IPS-15b (cell line): Measurements from ENCODE around the gene DGKD.

Source experiments
- H3K27me3 ChIP-seq: one replicate; pipeline ENCODE4 v1.6.1; 2013; ENCODE audit warnings: low read length; ENCODE audit not compliant: control insufficient read depth, insufficient read depth
- H3K36me3 ChIP-seq: one replicate; pipeline ENCODE4 v1.6.1; 2013; ENCODE audit warnings: low read length; ENCODE audit not compliant: control insufficient read depth, insufficient read depth
- H3K4me1 ChIP-seq: one replicate; pipeline ENCODE4 v1.6.1; 2013; ENCODE audit warnings: mild to moderate bottlenecking, low read length; ENCODE audit not compliant: control insufficient read depth, insufficient read depth
- H3K4me3 ChIP-seq: one replicate; pipeline ENCODE4 v1.5.1; 2013; ENCODE audit warnings: low read depth, low read length
- H3K9ac ChIP-seq: one replicate; pipeline ENCODE4 v1.6.1; 2013; ENCODE audit warnings: low read depth, mild to moderate bottlenecking, low read length
- H3K9me3 ChIP-seq: one replicate; pipeline ENCODE4 v1.6.1; 2013; ENCODE audit warnings: mild to moderate bottlenecking, low read length; ENCODE audit not compliant: control insufficient read depth, insufficient read depth

DGKD gene

DNA sequence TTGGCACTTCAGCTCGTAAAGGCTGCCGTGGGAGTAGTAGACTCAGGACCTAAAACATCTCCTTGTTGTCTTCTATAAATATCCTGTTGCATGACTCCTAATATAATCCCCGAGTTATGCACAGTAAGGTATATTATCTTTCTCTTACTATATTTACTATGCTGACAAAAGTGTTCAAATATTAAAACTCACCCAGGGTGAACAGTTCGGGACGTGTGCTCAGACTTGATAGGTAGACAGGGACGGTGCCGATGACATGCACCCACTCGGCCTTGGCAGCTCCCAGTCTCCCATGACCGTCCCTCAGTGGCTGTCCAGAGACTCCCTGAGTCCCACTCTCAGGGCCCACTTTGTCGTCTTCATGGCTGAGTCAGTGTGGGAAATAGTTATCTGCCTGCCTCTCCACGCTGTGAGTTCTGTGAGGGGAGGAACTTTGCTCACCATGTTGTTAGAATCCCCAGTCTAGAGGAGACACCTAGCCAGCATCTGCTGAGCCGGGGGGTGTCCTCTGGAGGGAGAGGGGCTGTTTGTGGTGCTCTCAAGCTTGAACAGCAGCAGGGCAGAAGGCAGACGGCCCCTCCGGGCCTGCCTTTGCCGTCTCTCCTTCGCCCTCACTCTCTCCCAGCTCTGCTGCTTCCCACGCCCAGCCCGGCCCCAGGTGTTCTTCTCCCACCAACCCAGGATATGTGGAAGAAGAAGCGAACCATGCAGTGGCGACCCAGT is 75.0 kb downstream of the DGKD start:
- Histone ChIP-seq H3K36me3 (no peaks in the 10 kb centered on the region), H3K27me3 (no peaks in the 10 kb centered on the region), H3K4me3 (no peak overlapping the region), H3K9ac (no peak overlapping the region), H3K9me3 (no peaks in the 10 kb centered on the region), H3K4me1 (no peaks in the 10 kb centered on the region)

DNA sequence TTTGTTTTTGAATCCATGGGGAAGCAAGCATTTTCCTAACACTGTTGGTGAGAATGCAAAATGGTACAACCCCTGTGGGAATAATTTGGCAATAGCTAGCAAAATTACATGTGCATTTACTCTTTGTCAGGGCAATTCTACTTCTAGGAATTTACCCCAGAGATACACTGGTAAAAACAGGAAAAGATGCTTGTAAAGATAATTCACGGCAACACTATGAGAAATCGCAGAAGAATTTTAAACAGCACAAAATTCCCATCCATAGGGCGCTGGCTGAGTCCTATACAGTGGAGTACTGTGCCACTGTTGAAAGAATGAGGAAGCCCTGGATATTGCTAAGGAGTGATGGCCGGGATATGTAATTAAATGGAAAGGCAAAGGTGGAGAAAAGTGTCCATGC is 75.8 kb downstream of the DGKD start:
- no peaks in the 10 kb centered on the region for H3K36me3 ChIP-seq
- H3K9ac ChIP-seq: no peak overlapping the region
- no peak overlapping the region for H3K4me3 ChIP-seq
- H3K9me3 ChIP-seq: no peaks in the 10 kb centered on the region
- no peaks in the 10 kb centered on the region for H3K27me3 ChIP-seq
- no peaks in the 10 kb centered on the region for H3K4me1 ChIP-seq

DNA sequence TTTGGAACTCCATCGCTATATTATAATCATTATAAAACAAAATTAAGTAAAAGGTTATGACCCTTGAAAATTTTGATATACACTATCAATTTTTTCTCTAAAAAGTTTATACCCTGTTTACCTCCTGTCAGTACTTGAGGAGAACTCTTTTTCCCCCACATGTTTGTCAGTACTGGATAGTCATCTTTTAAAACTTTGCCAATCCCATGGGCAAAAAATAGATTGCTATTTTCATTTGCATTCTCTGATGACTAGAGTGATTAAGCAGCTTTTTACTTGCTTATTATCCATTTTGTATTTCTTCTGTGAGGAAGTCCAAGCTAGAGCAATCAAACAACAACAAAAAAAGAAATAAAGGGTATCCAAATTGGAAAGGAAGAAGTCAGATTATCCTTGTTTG is 76.4 kb downstream of the DGKD start:
- Histone ChIP-seq H3K9ac (no peak overlapping the region), H3K9me3 (no peaks in the 10 kb centered on the region), H3K36me3 (no peaks in the 10 kb centered on the region), H3K4me1 (no peaks in the 10 kb centered on the region), H3K4me3 (no peak overlapping the region), H3K27me3 (no peaks in the 10 kb centered on the region)

DNA sequence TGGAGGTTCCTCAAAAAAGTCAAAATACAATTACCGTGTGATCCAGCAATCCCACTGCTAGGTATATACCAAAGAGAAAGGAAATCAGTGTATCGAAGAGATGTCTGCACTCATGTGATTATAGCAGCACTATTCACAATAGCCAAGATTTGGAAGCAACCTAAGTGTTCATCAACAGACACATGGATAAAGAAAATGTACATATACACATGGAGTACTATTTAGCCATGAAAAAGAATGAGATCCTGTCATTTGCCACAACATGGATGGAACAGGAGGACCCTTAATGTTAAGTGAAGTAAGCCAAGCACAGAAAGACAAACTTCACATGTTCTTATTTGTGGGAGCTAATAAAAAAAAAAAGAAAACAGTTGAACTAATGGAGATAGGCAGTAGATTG is 78.7 kb downstream of the DGKD start:
- Histone ChIP-seq H3K4me3 (no peak overlapping the region), H3K27me3 (no peaks in the 10 kb centered on the region), H3K36me3 (no peaks in the 10 kb centered on the region), H3K4me1 (no peaks in the 10 kb centered on the region), H3K9ac (no peak overlapping the region), H3K9me3 (no peaks in the 10 kb centered on the region)

DNA sequence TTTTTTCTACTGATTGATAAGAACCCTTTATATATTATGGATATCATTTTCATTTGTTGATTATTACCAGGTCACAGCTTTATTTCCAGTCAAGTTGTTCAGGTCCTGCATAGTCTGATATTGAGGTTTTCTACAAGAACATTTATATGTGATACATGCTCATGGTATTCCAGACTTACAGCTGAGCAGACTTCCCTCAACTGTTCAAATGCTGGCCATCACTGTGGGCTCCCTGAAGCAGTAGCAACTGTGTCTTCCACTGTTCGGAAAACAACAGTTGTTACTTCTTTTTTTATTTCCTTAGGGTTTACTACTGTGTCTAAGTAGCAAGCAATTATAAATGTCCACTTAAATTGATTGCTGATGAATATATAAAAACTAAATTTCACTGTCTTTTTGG is 79.5 kb downstream of the DGKD start:
- no peaks in the 10 kb centered on the region for H3K9me3 ChIP-seq
- H3K9ac ChIP-seq: no peak overlapping the region
- H3K4me3 ChIP-seq: no peak overlapping the region
- no peaks in the 10 kb centered on the region for H3K27me3 ChIP-seq
- H3K36me3 ChIP-seq: no peaks in the 10 kb centered on the region
- no peaks in the 10 kb centered on the region for H3K4me1 ChIP-seq

DNA sequence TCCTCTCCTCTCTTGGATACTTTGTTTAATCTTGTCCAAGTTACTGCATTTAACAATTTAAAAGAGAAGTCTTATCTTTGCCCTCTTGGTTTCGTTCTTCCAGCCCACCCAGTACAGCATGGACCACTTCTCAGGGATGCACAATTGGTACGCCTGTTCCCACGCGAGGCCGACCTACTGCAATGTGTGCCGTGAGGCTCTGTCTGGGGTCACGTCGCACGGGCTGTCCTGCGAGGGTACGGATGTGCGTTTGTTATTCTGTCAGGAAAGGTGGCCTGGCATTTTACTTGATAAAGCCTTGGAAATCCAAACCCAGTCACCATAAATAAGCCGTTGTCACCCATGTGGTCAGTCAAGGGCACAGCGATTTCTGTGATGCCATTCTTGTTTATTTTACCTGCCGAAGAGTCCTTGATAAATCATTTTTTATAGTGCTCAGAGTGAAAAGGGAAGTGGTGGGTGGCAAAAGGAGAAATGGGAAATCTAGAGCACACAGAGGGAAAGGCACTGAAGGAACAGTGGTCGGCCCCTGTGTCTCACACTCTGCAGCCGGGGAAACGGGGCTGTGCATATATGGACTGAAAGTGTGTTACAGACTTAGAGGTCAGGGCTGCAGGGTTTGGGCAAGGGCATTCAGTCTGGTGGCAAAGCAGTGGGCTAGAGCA is 80.5 kb downstream of the DGKD start:
- Histone ChIP-seq H3K36me3 (peaks cover 2% of the 10 kb centered on the region), H3K4me1 (no peaks in the 10 kb centered on the region), H3K9ac (no peak overlapping the region)

DNA sequence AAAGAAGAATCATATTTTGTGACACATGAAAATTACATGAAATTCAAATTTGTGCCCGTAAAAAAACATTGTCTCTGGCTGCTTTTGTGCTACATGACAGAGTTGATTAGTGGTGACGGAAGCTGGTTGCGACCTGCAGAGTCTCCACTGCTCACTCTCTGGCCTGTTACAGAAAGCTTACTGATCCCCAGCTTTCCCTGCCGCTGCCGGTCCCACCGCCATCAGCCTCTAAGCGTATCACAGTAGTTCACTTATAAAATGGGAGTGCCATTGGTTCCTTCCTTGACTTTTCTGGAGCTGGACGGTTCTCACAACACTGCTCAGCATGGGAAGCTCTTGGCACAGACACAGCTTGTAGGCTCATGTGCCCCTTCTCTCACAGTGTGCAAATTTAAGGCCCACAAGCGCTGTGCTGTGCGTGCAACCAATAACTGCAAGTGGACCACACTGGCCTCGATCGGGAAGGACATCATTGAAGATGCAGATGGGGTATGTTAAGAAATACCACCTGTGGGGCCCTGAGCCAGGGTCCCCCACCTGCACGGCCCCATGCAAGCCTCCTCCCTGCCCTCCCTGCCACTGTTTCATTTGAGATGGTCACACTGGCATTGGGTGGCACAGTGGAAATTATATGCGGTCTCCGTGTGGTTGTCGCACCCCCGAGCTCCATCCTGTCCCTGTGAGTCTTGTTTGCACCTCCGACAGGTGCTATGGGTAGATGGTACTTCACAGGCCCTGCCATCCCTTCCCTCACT is 81.3 kb downstream of the DGKD start:
- Histone ChIP-seq H3K36me3 (peaks cover 3% of the 10 kb centered on the region), H3K9me3 (no peaks in the 10 kb centered on the region), H3K9ac (no peak overlapping the region), H3K27me3 (no peaks in the 10 kb centered on the region), H3K4me1 (no peaks in the 10 kb centered on the region), H3K4me3 (no peak overlapping the region)

More for the DNA sequence above, 80.5 kb downstream of the DGKD start:
- Histone ChIP-seq H3K27me3 (no peaks in the 10 kb centered on the region), H3K9me3 (no peaks in the 10 kb centered on the region), H3K4me3 (no peak overlapping the region)

DNA sequence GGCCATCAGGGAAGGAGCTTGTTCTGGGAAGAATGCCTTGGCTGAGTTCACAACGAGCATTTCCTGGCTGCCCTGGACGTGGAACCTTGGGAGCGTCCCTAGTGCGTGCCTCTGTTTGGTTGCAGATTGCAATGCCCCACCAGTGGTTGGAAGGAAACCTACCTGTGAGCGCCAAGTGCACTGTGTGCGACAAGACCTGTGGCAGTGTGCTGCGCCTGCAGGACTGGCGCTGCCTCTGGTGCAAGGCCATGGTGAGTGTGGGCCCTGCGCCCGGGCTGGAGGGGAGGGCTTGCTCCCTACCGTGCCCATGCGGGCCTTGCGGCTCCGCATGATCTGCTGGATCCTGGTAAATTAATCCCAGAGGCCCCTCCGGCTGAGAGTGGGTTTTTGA is 81.9 kb downstream of the DGKD start:
- H3K4me3 ChIP-seq: no peak overlapping the region
- H3K36me3 ChIP-seq: peaks cover 3% of the 10 kb centered on the region
- H3K27me3 ChIP-seq: no peaks in the 10 kb centered on the region
- H3K9ac ChIP-seq: no peak overlapping the region
- no peaks in the 10 kb centered on the region for H3K9me3 ChIP-seq
- H3K4me1 ChIP-seq: no peaks in the 10 kb centered on the region

DNA sequence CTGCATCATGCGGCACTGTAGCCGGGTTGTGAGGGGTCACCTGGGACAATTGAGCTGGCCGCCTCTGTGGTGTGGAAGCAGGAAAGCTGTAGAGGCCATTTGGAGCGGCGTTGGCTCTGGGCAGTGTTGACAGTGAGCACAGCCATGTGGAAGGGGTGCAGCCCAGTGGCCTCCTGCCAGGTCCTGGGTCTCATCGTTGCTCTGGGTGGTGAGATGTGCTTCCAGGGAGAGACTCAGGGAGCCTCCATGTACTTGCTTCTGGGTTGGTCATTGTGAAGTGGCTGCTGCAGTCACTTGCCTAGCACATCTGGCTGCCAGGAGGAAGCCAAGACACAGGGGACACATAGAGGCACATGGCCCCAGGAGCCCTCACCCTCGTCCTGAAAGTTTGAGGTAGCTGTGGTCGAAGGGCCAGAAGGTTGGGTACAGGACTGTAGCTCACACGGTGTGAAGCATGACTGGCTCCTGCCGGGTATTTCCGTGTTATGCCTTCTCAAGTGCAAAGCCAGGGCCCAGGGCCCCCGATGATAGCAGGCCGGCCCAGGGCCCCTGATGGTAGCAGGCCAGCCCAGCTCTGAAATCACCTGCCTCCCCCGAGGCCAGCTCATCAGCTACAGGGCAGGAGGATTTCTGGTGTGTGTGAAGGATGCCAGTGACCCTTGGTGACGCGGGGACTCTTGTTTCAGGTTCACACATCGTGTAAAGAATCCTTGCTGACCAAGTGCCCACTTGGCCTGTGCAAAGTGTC is 82.6 kb downstream of the DGKD start:
- Histone ChIP-seq H3K4me1 (no peaks in the 10 kb centered on the region), H3K9me3 (no peaks in the 10 kb centered on the region), H3K9ac (no peak overlapping the region), H3K36me3 (peaks cover 3% of the 10 kb centered on the region), H3K27me3 (no peaks in the 10 kb centered on the region), H3K4me3 (no peak overlapping the region)

DNA sequence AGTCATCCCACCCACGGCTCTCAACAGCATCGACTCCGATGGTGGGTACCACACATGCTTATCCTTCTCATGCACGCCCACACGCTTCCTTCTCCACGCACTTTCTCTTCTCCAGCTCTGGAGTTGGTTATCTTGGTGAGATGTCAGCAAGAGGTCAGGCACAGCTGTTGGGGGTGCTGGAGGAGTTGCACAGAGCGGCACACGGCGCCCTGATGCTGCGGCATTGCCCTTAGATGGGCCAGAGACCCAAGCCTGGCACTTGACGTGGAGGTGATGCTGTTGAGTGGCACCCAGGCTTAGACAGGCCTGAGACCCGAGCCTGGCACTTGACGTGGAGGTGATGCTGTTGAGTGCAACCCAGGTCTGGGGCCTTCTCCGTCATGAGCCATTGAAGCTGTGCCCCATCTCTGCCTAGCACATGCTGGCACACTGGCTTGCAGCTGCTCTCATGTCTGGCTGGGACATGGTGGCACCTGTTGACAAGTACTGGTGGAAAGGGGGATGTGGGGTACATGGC is 83.2 kb downstream of the DGKD start:
- peaks cover 3% of the 10 kb centered on the region for H3K36me3 ChIP-seq
- no peaks in the 10 kb centered on the region for H3K4me1 ChIP-seq
- H3K27me3 ChIP-seq: no peaks in the 10 kb centered on the region
- H3K9me3 ChIP-seq: no peaks in the 10 kb centered on the region
- no peak overlapping the region for H3K4me3 ChIP-seq
- no peak overlapping the region for H3K9ac ChIP-seq

DNA sequence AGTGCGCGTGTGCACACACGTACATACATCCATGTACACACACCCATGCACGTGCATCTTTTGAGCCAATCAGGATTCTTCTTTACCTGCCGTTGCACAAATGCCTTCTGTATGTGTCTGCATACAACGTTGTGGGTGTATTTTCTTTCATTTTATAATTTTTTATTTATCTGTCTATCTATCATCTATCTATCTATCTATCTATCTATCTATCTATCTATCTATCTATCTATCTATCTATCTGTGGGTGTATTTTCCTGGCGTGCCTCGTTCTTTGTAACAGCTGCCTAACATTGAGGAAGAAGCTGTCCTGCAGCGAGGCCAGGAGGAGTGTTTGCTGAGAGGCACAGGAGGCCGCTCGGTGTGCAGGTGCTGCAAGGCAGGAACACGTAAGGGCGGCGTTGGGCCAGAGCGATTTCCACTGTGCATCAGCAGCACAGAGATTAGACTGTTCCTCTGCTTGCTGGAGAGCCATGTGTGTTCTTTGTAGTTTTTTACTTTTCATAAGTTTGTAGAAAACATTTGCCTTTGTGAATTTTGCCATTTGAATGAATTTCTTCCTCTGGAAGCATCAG is 84.4 kb downstream of the DGKD start:
- Histone ChIP-seq H3K9me3 (no peaks in the 10 kb centered on the region), H3K9ac (no peak overlapping the region), H3K27me3 (no peaks in the 10 kb centered on the region), H3K4me3 (no peak overlapping the region), H3K4me1 (no peaks in the 10 kb centered on the region), H3K36me3 (peaks cover 3% of the 10 kb centered on the region)
